ENCODE results near the gene KRTAP3-2.

DNA sequence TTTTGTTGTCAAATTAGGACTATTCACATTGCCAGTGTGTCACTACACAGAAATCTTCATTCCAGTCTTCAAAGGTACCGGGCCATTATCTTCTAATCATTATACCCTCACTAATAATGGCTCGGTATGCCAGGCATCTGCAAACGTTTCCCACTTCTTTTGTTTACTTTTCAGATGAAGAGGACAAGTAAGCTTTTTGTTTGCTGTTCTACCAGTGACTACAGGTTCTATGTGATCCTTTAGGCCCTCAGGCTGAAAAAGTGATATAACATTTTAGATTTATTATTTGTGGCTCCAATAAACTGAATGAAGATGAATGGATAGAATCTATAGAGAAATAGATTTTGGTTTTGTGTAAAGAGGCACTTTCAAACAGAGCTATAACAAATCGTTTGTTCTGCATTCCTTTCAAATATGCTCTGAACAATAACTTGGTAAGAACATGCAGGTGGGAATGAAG lies 9.6 kb upstream of the KRTAP3-2 start:
- TF ChIP-seq YY1 (IDR thresholded peaks at IDR 0.05; ENCODE audit: low read depth) = no peak
- TF ChIP-seq, protein P1, sequence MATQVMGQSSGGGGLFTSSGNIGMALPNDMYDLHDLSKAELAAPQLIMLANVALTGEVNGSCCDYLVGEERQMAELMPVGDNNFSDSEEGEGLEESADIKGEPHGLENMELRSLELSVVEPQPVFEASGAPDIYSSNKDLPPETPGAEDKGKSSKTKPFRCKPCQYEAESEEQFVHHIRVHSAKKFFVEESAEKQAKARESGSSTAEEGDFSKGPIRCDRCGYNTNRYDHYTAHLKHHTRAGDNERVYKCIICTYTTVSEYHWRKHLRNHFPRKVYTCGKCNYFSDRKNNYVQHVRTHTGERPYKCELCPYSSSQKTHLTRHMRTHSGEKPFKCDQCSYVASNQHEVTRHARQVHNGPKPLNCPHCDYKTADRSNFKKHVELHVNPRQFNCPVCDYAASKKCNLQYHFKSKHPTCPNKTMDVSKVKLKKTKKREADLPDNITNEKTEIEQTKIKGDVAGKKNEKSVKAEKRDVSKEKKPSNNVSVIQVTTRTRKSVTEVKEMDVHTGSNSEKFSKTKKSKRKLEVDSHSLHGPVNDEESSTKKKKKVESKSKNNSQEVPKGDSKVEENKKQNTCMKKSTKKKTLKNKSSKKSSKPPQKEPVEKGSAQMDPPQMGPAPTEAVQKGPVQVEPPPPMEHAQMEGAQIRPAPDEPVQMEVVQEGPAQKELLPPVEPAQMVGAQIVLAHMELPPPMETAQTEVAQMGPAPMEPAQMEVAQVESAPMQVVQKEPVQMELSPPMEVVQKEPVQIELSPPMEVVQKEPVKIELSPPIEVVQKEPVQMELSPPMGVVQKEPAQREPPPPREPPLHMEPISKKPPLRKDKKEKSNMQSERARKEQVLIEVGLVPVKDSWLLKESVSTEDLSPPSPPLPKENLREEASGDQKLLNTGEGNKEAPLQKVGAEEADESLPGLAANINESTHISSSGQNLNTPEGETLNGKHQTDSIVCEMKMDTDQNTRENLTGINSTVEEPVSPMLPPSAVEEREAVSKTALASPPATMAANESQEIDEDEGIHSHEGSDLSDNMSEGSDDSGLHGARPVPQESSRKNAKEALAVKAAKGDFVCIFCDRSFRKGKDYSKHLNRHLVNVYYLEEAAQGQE (IDR thresholded peaks at IDR 0.05; ENCODE audit: low read depth) = no peak
- no peak for TF ChIP-seq RAD21 (IDR thresholded peaks at IDR 0.05; ENCODE audit: low read depth)
- TF ChIP-seq CEBPB (IDR thresholded peaks at IDR 0.05) = no peak
- TF ChIP-seq MAX (IDR thresholded peaks at IDR 0.05) = no peak
- TF ChIP-seq ZBTB7A (IDR thresholded peaks at IDR 0.05; ENCODE audit: low read depth) = no peak
- no peak for TF ChIP-seq EP300 (IDR thresholded peaks at IDR 0.05; ENCODE audit: borderline replicate concordance)
- TF ChIP-seq NFIC (IDR thresholded peaks at IDR 0.05) = no peak
- TF ChIP-seq TAF1 (IDR thresholded peaks at IDR 0.05; ENCODE audit: low read depth) = no peak
- TF ChIP-seq FOXM1 (IDR thresholded peaks at IDR 0.05; ENCODE audit: borderline replicate concordance, low read depth) = no peak
- no peak for TF ChIP-seq TCF12 (IDR thresholded peaks at IDR 0.05; ENCODE audit: low read depth)
- no peak for TF ChIP-seq TEAD4 (IDR thresholded peaks at IDR 0.05)
- TF ChIP-seq, protein P2, sequence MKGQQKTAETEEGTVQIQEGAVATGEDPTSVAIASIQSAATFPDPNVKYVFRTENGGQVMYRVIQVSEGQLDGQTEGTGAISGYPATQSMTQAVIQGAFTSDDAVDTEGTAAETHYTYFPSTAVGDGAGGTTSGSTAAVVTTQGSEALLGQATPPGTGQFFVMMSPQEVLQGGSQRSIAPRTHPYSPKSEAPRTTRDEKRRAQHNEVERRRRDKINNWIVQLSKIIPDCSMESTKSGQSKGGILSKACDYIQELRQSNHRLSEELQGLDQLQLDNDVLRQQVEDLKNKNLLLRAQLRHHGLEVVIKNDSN (IDR thresholded peaks at IDR 0.05) = no peak
